GM19043 (cell line): Measurements from ENCODE around the gene MKS1.

Experiments
- ATAC-seq: cut with Tn5 transposase; IDR thresholded peaks from one replicate; pipeline ENCODE4 v1.9.1; 2021; ENCODE audit warnings: low read depth; ENCODE audit not compliant: unreplicated experiment

The MKS1 gene

GRCh38 chr17:58172369-58173071 lies 46.5 kb downstream of the MKS1 start:
- ATAC-seq = no peak

- no peak for ATAC-seq
Observed at GRCh38 chr17:58170622-58171021, 48.4 kb downstream of the MKS1 start.

GRCh38 chr17:58166682-58167081 lies 52.4 kb downstream of the MKS1 start, which contains the start of gene OR4D2:
Gene OR4D2, plus strand, starts transcription at chr17:58166982. Its CDS starts 2,674 bp downstream, at chr17:58169656.
- ATAC-seq = no peak

GRCh38 chr17:58165981-58166380 lies 53.1 kb downstream of the MKS1 start:
- ATAC-seq = no peak

- no peak for ATAC-seq
Observed at GRCh38 chr17:58161566-58161965, 57.5 kb downstream of the MKS1 start.

GRCh38 chr17:58158181-58158580 lies 60.9 kb downstream of the MKS1 start:
- no peak for ATAC-seq

- ATAC-seq = no peak
Observed at GRCh38 chr17:58156839-58157803, 61.9 kb downstream of the MKS1 start.
